A673 (cell line): Measurements from ENCODE around the gene SCN3A.

Experiments
- EZH2 ChIP-seq: fragments of 200-600 bp; sonication (generic); IDR thresholded peaks from 2 replicates; pipeline ENCODE4 v1.6.1; 2017; ENCODE audit warnings: borderline replicate concordance, low read depth, mild to moderate bottlenecking, mixed read lengths, antibody characterized with exemption, low read length; ENCODE audit not compliant: poor library complexity, severe bottlenecking
- TF ChIP-seq, protein P1 (sequence below): fragments of 300-800, 200-600 bp; sonication (generic); conservative IDR thresholded peaks from 2 replicates; pipeline ENCODE4 v1.5.1; 2017; ENCODE audit warnings: low read depth, mild to moderate bottlenecking, antibody characterized with exemption, low read length, moderate library complexity, mixed read lengths

DNA sequence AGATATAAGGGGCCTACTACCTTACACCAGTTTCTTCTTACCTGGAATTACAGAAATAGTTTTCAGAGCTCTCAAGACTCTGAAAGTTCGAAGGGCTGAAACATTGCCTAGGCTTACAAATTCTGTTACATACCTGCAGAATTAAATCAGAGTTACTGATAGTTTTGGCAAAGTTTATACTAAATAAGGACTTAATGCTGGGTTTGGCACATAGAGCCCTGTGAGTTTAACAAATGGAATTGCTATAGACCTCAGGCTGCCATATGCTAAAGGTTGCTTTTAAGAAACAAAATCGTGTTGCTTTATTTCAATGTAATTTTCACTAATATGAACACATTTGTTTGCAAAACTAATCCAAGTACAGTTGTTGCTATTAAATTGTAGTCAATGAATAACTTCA is 40.1 kb downstream of the SCN3A start:
- TF ChIP-seq, protein P1, sequence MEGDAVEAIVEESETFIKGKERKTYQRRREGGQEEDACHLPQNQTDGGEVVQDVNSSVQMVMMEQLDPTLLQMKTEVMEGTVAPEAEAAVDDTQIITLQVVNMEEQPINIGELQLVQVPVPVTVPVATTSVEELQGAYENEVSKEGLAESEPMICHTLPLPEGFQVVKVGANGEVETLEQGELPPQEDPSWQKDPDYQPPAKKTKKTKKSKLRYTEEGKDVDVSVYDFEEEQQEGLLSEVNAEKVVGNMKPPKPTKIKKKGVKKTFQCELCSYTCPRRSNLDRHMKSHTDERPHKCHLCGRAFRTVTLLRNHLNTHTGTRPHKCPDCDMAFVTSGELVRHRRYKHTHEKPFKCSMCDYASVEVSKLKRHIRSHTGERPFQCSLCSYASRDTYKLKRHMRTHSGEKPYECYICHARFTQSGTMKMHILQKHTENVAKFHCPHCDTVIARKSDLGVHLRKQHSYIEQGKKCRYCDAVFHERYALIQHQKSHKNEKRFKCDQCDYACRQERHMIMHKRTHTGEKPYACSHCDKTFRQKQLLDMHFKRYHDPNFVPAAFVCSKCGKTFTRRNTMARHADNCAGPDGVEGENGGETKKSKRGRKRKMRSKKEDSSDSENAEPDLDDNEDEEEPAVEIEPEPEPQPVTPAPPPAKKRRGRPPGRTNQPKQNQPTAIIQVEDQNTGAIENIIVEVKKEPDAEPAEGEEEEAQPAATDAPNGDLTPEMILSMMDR, result no peak
- no peak for TF ChIP-seq EZH2
